ENCODE data around the gene GNA12.

The GNA12 gene

GRCh38 chr7:2719007-2719406, 125.1 kb downstream of the GNA12 start:
- in situ Hi-C loops (cut with HindIII; ENCODE audit: low sequenced_read_pairs), result no loop called here

GRCh38 chr7:2718296-2718965, 125.7 kb downstream of the GNA12 start:
- in situ Hi-C loops (cut with HindIII; ENCODE audit: low sequenced_read_pairs), result no loop called here

DNA sequence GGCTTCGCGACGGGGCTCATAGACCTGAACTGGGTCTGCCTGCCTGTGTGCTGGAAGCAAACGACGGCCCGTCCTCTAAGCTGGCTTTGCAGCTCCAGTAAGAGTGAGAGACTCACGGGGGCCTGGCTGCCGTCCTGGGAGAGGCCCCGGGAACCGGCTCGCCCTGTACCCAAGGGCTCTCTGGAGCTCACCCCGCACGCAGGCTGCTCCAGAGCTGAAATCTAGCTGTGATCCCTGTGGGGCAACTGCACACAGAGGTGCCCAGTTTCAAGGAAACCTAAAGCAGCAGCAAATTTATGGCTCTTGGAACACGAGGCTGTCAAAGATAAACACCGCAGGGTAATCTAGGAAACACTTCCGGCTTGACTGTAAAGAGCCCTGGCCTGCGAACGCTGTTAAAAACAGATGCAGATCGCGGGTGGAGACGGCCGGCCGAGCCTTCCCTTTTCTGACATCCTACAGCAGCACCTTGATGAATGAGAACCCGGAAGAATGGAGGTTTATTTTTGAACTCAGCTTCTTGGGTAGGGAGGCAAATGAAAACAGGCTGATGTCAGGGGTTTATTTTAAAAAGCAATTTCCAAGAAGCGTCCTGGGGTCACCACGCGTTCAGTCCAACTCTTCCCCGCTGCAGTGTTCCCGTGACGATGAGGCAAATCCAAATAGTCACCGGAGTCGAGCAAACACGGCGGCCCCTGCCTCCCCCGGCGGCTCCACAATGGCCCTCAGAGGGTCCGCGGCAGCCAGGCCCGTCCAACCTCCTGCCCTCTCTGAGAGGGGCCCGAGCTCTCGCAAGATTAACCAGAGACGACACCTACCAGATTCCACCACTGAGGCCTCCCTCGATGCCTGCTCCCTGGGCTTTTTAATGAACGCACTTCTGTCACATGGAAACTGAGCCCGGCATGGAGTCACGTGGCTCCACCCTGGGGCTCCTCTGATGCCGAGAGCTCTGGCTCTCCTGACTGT, 126.5 kb downstream of the GNA12 start:
- in situ Hi-C loops (cut with HindIII; ENCODE audit: low sequenced_read_pairs), result no loop called here

DNA sequence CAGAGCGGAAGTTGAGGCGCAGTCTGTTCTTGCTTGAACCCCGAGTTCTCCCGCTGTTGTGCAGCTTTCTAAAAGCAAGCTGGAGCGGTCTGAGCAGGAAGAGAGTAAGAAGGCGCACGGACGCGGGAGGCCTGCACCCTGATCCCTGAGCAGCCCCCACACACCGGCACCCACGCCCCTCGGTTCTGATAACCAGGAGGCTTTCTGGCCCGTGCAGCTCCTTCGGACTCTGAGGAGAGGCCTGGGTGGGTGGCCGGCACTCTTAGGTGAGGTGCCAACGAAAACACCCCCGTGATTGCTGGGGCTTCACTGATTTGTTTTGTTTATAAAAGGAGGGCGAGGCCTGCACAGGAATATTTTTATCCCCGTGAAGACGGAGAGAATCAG, 127.2 kb downstream of the GNA12 start:
- in situ Hi-C loops (cut with HindIII; ENCODE audit: low sequenced_read_pairs), result no loop called here

- in situ Hi-C loops (cut with HindIII; ENCODE audit: low sequenced_read_pairs), result no loop called here
Observed at GRCh38 chr7:2716488-2716887, 127.6 kb downstream of the GNA12 start.

GRCh38 chr7:2715341-2716231, 128.5 kb downstream of the GNA12 start:
- in situ Hi-C loops (cut with HindIII; ENCODE audit: low sequenced_read_pairs), result no loop called here

DNA sequence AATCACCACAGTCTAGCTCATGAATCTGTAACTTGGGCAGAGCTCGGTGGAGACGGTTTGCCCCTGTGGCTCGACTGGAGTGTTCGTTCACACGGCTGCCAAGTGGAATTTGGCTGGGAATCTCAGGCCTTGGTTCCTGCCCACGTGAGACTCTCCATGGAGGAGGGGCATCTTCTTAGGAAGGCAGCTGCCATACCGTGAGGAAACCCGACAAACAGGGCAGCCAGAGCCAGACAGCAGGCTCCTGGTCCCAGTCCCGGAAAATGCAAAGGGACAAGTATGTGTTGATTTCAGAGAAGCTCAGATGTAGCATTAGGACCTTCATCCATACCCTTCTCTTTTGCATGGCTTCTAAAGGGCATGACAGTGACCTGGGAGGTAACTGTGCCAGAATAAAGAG, 129.5 kb downstream of the GNA12 start:
- in situ Hi-C loops (cut with HindIII; ENCODE audit: low sequenced_read_pairs), result no loop called here

DNA sequence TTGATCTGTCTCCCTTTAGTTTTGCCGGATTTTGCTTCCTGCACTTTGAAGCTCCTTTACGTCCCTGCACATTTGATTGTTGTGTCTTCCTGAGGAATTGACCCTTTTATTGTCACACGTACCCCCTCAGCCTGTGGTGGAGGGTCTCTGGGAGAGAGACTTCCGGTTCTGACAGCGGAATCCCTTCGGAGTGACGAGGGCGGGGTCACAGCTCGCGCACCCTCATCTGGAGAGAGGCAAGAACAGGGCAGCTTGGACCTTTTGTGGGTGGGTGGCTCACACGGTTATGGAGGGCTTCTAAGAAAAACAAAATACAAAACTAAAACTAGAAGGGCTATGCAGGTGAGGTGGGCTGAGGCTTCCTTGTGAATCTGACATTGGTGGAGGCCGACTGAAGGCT, 130.1 kb downstream of the GNA12 start:
- in situ Hi-C loops (cut with HindIII; ENCODE audit: low sequenced_read_pairs), result no loop called here

DNA sequence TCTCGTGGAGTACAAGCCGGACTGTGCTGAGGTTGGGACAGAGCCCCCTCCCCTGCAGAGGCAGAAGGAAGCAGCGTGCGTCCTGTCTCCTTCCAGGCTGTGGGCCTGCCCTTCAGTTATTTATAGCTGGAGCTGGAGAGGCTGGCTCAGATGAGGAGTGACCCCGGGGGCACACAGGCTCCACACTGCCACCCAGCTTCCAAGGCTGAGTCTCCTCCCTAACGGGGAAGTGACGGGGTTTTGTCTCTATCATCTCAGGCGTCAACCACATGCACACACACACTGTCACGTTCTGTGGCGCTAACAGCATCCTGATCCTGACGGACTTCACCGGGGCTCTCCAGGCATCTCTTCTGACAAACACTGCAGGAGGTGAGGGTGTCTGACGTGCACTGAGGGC, 130.7 kb downstream of the GNA12 start:
- in situ Hi-C loops (cut with HindIII; ENCODE audit: low sequenced_read_pairs), result no loop called here

DNA sequence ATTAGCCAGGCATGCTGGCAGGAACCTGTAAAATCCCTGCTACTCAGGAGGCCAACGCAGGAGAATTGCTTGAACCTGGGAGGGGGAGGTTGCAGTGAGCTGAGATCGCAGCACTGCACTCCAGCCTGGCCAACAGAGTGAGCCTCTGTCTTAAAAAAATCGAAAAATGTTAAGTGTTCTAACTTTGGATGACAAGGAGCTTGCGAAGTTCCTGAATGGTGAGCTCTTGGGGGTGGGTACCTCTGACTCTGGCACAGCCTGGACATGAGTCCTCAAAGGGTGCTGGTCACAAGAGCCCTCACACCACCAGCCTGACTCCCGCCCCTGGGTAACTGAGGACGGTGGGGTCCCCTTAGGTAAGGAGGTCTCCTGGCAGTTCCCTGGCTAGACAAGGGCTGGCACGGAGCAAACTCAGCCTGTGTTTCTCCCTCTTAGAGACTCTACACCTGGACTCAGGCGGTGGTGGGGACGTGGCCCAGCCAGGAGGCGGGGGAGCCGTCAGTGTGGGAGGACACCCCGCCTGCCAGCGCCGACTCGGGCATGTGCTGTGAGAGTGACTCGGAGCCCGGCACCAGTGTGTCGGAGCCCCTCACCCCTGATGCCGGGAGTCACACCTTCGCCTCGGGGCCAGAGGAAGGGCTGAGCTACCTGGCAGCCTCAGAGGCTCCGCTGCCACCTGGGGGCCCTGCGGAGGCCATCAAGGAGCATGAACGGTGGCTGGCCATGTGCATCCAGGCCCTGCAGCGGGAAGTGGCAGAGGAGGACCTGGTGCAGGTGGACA, 132.0 kb downstream of the GNA12 start:
- in situ Hi-C loops (cut with HindIII; ENCODE audit: low sequenced_read_pairs), result no loop called here

GRCh38 chr7:2710901-2711551, 133.1 kb downstream of the GNA12 start:
- in situ Hi-C loops (cut with HindIII; ENCODE audit: low sequenced_read_pairs), result no loop called here

- in situ Hi-C loops (cut with HindIII; ENCODE audit: low sequenced_read_pairs), result no loop called here
Observed at GRCh38 chr7:2710286-2710655, 133.8 kb downstream of the GNA12 start.

GRCh38 chr7:2709553-2710285, 134.4 kb downstream of the GNA12 start:
- in situ Hi-C loops (cut with HindIII; ENCODE audit: low sequenced_read_pairs), result no loop called here

- in situ Hi-C loops (cut with HindIII; ENCODE audit: low sequenced_read_pairs), result no loop called here
Observed at GRCh38 chr7:2708547-2709310, 135.4 kb downstream of the GNA12 start.

GRCh38 chr7:2708041-2708440, 136.1 kb downstream of the GNA12 start:
- in situ Hi-C loops (cut with HindIII; ENCODE audit: low sequenced_read_pairs), result no loop called here

GRCh38 chr7:2707481-2707880, 136.6 kb downstream of the GNA12 start:
- in situ Hi-C loops (cut with HindIII; ENCODE audit: low sequenced_read_pairs), result no loop called here

- in situ Hi-C loops (cut with HindIII; ENCODE audit: low sequenced_read_pairs), result no loop called here
Observed at GRCh38 chr7:2706685-2707126, 137.4 kb downstream of the GNA12 start.

DNA sequence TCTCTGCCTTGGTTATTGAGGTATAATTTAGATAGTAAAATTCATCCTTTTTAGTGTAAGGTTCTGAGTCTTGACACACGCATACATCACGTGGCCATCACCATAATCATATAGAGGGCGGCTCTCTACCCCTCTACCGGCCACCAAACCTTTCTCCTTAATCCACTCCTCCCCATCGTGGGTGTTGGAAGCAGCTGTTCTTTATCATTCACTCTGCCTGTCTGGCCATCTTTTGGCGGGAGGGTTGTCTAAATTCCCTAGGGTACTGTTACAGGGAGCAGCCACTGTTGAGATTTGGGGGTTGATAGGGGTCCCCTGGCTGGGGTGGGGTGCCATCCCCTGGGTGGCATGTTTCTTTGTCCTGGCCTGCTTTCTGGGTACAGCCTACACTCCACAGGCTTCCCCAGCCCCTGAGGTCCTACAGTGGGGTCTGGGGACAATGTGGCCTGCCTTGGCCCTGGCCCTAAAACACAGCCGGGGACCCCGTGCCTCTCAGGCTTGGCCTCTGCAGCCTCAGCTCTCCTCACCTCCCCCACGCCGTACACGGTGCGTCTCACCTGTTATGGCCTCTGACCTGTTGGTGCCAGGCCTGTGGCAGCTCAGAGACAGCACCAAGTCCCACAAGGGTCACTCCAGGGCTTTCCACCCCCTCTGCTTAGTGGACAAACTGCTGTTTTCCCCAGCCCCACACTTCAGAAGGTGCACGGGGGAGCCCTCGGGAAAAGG, 138.6 kb downstream of the GNA12 start:
- in situ Hi-C loops (cut with HindIII; ENCODE audit: low sequenced_read_pairs), result no loop called here
